NCI-H345 treated with DMSO at 0.1 percent for 48 hours (cell line): ENCODE data around the gene EIPR1.

Experiments
- DNase-seq: peaks from one replicate; lab custom pipeline; 2025; ENCODE audit not compliant: unreplicated experiment; lab: John Stamatoyannopoulos, UW

EIPR1 gene

GRCh38 chr2:3325458-3326181 lies 52.0 kb downstream of the EIPR1 start:
- DNase-seq: no peak

GRCh38 chr2:3324404-3325281 lies 53.0 kb downstream of the EIPR1 start:
- DNase-seq: no peak

- no peak for DNase-seq
Observed at GRCh38 chr2:3324036-3324386, 53.6 kb downstream of the EIPR1 start.

GRCh38 chr2:3323360-3324035 lies 54.1 kb downstream of the EIPR1 start:
- DNase-seq: no peak

GRCh38 chr2:3322311-3322970 lies 55.2 kb downstream of the EIPR1 start:
- no peak for DNase-seq

GRCh38 chr2:3321825-3322224 lies 55.8 kb downstream of the EIPR1 start:
- DNase-seq: no peak

- DNase-seq: no peak
Observed at GRCh38 chr2:3320910-3321605, 56.6 kb downstream of the EIPR1 start.

GRCh38 chr2:3319745-3320566 lies 57.7 kb downstream of the EIPR1 start:
- no peak for DNase-seq

- DNase-seq: no peak
Observed at GRCh38 chr2:3319134-3319533, 58.5 kb downstream of the EIPR1 start.

- DNase-seq: no peak
Observed at GRCh38 chr2:3317871-3318590, 59.6 kb downstream of the EIPR1 start.

GRCh38 chr2:3317277-3317685 lies 60.3 kb downstream of the EIPR1 start:
- DNase-seq: no peak

- DNase-seq: no peak
Observed at GRCh38 chr2:3316456-3317276, 61.0 kb downstream of the EIPR1 start.

- no peak for DNase-seq
Observed at GRCh38 chr2:3314626-3315025, 63.0 kb downstream of the EIPR1 start.

- no peak for DNase-seq
Observed at GRCh38 chr2:3313781-3314375, 63.7 kb downstream of the EIPR1 start.

- no peak for DNase-seq
Observed at GRCh38 chr2:3312576-3313345, 64.9 kb downstream of the EIPR1 start.

GRCh38 chr2:3311601-3312000 lies 66.0 kb downstream of the EIPR1 start:
- DNase-seq: no peak
